Right lung (tissue), 5 donors: Measurements from ENCODE around the gene TMEM87B. TPM values are rescaled to one million over a fixed set of nuclear protein-coding genes. Genes with fewer than 3 reads are reported as not detected.
"Not testable (repeated sequence)": the region's sequence is repeated elsewhere in the genome, so short reads cannot be mapped to it uniquely, and the experiment has no call there.

Experiments used
- DNase-seq, 2 donors: peaks; one replicate each; pipeline ENCODE4 v3.0.0-alpha.2; 2013
- polyA plus RNA-seq, 5 donors: library from polyadenylated mRNA; unstranded; fragments of 120-200 nt; gene quantifications; one replicate each; pipeline versions ENCODE4 v1.2.1 to v1.2.3, GENCODE V29; 2013; ENCODE audit warnings: inconsistent platforms in 1 of 5, low replicate concordance in 1 of 5; ENCODE audit not compliant: insufficient read length in 5 of 5, insufficient read depth in 1 of 5

Gene TMEM87B
- polyA plus RNA-seq, 5 donors = 16.7 to 29.6 (median 25.8) TPM

DNA sequence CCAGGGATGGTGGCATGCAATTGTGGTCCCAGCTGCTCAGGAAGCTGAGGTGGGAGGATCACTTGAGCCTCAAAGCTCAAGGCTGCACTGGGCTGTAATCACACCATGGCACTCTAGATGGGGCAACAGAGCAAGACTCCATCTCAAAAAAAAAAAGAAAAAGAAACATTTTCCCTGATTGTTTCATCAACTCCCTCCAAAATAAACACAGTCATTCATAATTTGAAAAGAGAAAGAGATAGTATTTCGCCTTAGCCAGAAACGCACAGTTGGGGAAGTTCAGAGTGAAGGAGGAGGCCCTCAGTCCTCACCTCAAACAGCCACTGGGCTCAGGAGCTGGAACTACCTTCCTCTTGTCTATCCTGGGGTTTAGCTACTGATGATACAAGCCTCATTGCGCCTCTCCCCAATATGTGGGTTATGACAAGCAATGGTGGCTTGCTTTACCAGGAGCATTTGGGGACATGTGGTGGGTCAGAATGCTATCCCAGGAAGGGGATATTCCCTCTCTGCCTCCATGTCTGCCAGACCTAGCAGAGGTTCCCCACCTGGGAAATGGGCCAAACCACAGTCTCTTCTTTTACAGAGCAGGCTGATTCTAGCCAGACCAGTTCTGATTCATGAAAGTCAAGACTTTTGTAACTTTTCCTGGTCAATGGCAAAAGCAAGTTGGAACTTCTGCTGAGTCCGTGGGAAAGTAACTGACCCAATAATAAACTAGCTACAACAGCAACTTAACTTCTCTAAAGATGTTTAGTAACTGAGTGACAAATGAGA lies 22.2 kb upstream of the TMEM87B start:
- no peak for DNase-seq

DNA sequence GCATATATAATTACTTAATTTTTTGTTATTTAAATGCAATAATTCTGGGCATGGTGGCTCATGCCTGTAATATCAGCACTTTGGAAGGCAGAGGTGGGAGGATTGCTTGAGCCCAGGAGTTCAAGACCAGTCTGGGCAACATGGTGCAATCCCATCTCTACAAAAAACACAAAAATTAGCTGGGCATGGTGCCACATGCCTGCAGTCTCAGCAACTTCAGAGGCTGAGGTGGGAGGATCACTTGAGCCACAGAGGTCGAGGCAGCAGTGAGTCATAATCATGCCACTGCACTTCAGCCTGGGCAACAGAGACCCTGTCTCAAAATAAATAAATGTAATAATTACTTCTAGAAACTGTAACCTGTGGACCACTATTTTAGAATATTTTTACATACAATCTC lies 21.5 kb upstream of the TMEM87B start:
- no peak for DNase-seq

DNA sequence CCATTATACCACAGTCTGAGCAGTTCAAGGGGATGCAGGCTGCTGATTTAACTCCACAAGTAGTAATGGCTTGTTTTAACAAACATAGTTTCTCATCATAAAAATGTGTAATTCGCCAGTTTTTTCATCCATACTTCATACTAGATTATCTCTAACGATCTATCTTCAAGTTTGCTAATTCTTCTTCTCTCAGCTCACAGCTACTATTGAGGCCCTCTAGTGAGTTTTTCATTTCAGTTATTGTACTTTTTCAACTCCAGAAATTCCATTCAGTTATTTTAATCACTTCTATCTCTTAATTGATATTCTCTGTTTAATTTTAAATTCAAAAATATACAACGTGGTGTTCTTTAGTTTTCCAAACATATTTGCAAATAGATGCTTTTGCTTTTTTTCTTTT lies 20.1 kb upstream of the TMEM87B start:
- DNase-seq = no peak

DNA sequence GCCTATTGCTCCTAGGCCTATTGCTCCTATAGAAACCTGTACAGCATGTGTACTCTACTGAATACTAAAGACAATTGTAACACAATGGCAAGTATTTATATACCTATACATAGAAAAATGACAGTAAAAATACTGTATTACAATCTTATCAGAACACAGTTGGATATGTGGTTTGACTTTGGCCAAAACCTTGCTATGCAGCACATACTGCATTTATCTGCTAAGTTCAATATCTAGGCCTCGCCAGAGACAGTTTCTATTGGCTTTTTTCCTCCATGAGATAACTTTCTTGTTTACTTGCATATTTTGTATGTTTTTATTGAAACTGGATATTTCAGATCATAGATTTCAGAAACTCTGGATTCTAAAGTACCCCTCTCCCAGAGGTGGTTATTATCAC lies 19.3 kb upstream of the TMEM87B start:
- DNase-seq = no peak

DNA sequence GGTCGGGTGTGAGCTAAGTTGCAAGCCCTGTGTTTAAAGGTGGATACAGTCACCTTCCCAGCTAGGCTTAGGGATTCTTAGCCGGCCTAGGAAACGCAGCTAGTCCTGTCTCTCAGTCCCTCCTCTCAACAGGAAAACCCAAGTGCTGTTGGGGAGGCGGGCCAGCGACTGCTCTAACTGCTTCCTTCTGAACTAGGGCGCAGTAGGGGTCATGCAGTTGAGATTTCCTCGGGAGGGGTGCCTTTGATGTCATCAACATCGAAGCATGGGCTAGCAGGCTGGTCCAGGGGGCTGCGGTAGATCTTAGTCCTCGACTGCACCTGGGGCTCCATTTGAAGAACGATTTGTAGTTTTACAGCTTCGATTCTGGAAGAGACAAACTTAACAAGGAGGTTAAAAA lies 15.5 kb upstream of the TMEM87B start:
- DNase-seq = not testable (repeated sequence)

DNA sequence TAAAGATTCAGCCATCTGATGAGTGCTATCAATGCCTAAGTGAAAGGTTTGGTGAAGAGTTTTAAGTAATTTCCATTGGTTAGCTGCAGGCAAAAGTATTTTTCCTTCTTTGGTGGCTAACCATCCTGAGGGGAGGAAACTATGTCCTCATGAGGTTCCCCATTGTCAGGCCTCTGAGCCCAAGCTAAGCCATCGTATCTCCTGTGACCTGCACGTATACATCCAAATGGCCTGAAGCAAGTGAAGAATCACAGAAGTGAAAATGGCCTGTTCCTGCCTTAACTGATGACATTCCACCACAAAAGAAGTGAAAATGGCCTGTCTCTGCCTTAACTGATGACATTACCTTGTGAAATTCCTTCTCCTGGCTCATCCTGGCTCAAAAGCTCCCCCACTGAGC lies 15.0 kb upstream of the TMEM87B start:
- DNase-seq = not testable (repeated sequence)

DNA sequence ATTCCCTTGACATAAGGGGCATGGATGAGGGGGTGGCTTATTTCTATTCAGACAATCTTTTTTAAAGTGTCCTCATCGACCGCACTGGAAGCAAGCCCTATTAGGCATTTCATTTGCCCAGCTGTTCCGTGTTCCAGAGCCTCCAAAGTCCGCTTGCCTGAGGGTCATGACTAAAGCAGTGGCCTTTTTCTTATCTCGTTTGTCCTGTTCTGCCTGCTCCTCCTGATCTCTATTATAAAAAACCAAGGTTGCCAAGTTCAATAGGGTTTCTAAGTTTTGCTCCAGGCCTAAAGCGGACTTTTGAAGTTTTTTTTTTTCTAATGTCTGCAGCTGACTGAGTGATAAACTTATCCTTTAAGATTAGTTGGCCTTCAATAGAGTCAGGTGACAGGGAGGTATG lies 13.6 kb upstream of the TMEM87B start:
- DNase-seq = not testable (repeated sequence)

DNA sequence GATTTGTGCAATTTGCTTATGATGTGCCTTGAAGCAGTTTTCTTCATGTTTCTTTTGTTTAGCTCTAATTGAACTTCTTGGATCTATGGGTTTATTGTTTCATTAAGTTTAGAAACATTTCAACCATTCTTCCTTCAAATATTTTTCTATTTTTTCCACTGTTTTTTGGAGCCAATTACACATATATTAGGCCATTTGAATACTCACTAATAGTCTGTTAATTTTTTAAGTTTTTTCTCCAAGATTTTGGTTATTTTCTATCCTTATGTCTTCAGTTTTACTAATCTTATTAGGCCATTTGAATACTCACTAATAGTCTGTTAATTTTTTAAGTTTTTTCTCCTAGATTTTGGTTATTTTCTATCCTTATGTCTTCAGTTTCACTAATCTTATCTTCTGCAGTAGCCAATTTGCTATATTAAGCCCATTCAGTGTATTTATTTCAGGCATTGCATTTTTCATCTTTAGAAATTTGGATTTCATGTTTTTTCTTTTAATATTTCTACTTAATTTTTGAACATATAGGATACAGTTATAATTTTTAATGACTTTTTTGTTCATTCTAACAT lies 9.5 kb upstream of the TMEM87B start:
- DNase-seq = no peak

DNA sequence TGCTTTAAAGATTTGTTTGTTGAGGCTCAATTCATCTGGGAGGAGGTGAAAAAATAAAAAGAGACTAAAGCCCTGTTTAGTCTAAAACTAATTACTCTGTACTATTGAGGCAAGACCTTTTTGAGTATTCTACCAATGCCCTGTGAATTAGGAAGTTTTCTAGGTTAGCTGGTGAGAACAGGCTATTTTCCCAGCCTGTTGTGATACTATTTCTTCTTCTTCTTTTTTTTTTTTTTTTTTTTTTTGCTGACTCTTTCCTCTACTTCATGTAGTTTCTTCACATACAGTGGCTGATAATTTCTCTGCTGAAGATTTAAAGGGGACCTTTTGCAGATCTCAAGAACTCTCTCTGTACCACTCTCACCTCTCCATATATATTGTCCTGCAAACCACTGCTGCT lies 8.8 kb upstream of the TMEM87B start:
- no peak for DNase-seq

DNA sequence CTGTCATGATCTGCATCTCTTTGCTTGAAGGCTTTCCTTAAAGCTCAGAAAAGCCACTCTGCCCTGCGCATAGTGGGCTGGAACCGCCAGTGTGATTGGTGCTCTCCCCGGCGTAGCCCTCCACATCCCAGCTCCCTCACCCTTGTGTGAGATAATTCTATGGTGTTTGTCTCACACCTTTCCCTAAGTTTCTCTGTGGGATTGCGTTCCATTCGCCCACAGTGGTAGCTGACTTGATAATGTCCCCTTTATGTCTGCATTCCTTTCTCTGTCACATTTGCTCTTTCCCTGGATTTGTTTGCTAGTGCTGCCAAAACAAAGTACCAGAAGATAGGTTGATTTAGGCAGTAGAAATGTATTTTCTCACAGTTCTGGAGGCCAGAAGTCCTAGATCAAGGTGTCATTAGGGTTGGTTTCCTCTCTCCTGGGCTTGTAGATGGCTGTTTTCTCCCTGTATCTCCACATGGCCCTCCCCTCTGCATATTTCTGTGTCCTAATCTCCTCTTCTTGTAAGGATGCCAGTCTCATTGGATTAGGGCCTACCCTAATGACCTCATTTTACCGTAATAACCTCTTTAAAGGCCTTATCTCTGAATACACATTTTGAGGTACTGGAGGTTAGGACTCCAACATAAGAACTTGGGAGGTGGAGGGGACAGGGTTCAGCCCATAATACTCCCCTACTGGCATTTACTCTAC lies 7.4 kb upstream of the TMEM87B start:
- no peak for DNase-seq

DNA sequence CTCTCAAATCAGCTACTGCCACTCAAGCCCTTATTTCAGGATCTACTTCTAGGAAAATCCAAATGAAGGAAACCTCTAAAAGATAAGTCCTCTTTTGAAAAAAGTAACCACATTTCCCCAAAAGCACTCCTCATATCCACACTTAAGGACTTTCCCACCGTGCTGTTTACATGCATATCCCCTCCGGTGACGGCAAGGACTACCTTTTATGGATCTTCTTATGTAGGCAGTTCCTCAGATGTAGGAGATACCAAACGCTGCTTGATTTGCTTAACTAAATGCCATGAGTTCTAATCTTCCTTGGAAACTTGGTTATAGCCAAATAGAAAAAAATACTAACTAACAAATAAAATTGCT lies 6.9 kb upstream of the TMEM87B start:
- DNase-seq = no peak

DNA sequence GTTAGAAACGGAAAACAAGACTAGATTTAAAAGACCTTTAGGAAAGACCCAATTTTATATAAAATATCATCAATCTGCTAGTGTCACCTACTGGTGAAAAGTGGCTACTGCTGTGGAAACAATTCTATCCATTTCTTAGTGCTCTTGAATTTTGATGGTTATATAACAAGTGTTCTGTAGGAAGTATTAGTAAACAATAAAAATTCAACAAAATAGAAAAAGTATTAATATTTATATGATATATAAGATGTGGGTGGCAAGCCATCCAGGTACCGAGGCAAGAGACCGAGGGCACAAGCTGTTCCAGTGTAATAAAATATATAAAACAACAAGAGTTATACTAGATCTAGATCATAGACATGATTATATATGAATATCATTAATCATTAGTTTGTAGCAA lies 6.2 kb upstream of the TMEM87B start:
- peak in 1 of 2 donors; percentile 40 for DNase-seq

DNA sequence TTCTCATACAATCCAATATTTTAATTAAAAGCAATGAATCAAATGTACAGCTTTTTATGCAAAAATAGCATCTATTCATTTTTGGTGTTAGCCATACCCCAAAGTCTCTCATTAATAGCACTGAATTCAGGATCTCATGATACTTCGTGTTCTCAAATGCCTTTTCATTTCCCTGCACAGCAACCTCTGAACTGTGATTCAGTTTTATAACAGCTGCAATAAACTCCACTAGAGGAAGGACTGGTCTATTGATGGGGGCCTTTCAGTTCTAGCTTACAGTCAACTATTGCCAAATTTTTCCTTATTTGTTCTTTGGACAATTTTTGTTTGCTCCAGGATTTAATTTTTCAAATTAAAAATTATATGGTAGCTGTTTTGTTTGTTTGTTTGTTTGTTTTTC lies 4.8 kb upstream of the TMEM87B start:
- DNase-seq = no peak

DNA sequence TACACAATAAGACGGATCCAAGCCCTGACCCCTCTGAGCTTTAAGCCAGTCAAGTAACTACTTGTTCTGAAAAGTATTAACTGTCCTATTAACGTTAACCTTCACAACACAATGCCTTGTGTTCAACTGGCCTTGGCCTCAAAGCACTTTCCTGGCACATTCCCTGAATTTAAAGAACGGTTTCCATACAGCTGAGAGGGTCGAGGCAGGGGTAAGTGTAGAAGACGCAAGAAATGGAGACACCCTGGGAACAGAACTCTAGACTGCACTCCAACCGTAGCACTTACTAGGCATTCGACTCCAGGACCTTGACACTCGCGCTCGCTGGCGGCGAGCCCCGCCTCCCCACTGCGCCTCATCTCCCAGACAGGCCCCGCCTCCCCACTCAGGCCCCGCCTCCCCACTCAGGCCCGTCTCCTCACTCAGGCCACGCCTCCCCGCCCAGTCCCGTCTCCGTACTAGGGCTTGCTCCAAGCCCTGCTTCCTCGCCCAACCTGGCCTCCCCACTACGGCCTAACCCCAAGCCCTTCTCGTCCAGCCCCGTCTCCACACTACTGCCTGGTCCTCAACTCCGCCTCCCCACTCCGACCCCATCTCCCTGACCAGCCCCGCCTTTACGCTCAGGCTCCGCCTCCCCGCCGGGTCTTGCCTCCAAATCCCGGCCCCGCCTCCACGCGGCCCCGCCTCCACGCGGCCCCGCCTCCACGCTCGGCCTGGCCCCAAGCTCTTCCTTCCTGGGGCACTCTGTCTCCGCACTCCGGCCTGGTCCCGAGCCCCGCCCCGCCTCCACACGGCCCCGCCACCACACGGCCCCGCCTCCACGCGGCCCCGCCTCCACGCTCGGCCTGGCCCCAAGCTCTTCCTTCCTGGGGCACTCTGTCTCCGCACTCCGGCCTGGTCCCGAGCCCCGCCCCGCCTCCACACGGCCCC lies 887 bp upstream of the TMEM87B start:
- DNase-seq = peak; percentile 95 to 96

DNA sequence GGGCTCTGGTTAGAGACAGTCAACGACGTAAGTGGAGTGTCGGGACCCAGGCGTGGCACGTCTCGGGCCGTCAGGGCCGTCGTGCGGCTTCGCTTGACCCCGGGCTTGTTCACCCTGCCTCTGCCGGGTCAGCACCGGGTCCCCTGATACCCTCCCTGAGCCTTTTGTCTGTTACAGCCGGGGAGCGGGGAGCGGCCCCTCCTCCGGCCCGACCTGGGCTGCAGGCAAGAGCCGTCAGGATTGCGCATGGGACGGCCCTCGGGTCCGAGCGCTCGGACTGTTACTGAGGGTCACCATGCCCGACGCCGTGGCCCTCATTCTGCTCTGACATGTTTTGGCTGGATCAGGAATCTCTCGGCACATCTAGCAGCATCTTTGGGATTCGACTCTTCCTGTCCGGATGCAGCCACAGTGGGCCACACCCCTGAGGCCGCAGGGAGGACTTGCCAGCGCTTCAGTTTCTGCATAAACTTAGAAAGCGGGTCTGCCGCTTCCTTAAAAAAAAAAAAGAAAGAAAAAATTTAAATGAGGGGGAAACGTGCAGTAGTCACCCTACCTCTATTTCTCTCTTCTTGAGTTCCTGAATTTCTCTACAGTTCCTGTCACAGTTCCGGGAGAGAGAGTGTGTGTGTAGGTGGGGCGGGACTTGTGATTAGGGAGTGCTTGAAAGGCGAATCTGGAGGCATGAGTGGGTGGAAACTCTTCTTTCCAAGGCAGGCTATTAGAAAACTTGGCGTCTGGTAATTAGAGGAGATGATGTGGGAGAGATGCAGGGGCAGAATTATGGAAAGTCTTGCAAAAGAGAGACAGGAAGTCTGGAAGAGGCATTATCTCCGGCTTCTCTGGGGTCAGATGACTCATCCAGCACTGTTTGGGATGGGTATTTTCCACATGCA lies 909 bp downstream of the TMEM87B start:
- DNase-seq = peak; percentile 77 to 85

DNA sequence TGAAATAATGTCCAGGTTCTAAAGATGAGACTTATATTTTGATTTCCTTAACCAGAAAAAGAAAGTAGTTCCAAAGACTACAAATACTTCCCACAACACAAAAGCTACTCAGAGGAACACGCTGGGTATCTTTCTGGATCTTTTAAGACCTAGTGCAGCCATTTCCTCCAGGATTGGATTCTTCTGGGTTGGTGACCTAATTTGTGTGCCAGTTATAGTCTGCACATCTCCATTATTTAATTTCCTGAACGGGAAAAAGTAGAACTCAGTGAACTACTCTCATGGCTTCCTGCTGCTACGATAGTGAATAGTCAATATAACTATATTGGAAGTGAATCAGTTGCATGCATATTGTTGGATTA lies 1.5 kb downstream of the TMEM87B start:
- no peak for DNase-seq

DNA sequence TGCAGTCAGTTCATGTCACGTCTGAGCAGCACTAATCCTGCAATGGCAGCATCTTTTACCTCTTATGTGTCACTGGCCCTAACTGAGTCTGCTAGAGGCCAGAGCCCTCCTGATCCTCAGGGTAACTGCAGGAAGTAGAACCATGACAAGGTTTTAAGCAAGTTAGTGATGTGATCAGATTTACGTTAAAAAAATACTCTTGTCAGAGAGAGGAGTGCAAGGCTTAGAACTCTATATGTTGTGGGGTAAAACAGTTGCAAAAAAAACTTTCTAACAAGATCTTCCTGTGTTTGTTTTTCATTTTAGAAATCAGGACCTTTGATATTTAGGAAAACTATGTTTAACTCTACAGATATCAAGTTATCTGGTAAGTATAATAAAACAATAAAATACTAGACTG lies 4.6 kb downstream of the TMEM87B start:
- DNase-seq = no peak

DNA sequence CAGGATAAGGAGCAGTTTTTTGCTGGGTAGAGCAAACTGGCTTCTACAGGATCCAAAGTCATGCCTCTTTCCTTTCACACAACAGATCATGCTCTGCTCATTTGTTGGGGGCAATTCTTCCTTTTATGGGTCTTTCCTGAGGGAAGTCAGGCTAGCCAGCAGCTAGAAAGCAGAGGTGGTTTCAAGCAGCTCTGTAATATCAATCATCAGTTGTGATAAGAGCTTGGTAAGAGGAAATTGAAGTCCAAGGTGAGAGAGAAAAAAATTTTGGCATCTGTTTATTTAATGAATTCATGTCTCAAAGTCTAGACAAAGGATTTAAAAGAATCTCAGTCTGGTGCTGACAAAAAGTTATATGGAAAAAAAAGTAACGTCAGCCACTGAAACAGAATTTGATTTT lies 6.2 kb downstream of the TMEM87B start:
- no peak for DNase-seq

DNA sequence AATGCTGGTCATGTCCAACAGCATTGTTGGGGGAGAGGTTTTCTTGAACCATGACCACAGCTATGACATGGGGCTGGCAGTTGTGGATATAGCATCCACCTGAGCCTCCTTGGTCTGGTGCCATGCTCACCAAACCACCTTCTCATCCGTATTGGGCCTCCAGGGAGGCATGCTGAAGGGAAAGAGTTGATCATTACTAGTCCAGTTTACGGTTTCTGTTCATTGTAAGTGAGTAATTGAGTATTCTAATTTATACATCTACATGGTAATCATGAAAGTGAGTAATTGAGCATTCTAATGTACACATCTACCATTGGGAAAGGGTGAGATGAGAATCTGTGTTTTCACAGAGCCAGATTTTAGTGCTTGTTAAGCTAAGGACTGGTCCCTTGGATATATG lies 6.8 kb downstream of the TMEM87B start:
- no peak for DNase-seq

DNA sequence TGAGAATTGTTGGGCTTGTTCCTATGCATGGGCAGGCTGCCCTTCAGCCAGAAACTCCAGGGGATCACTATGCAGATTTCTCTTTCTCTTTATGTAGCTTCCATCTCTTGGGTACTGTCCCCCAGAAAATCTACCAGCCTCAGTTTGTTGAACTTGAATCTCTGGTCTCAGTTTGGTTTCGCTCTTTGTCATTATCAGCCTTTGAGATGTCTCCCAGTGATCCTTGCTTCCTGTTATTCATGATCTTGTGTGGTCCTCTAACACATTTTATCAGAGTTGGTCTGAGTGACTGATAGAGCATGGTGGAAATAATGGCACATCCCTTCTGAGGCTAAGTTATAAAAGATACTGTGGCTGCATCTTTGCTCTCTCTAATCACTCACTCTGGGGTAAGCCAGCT lies 7.8 kb downstream of the TMEM87B start:
- no peak for DNase-seq

DNA sequence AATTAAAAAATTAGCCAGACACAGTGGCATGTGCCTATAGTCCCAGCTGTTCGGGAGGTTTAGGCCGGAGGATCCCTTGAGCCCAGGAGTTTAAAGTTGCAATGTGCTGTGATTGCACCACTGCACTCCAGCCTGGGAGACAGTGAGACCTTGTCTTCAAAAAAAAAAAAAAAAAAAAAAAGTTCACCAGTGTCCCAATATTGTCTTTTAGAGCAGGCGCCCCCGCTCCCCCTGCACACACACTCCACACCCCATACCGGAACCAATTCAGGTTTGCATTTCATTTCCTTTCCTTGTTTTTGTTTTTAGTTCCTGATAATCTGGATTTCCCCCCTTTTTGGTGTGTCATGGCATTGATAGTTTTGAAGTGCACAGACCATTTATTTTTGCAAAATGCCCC lies 10.4 kb downstream of the TMEM87B start:
- DNase-seq = no peak
